HCT116 (cell line): ENCODE data around the gene C3orf20. TPM values are rescaled to one million over a fixed set of nuclear protein-coding genes. Genes with fewer than 3 reads are reported as not detected.

Source experiments
- ATAC-seq: fragments of 200-7000 bp; cut with Tn5 transposase; 2 replicates; pipeline ENCODE4 v1.9.1; 2020; ENCODE audit warnings: mild to moderate bottlenecking, moderate library complexity
- BruUV-seq: library from RNA; stranded (reverse); fragments of 400-500 nt; replicated peaks from 2 replicates; lab custom pipeline; 2021; lab: Mats Ljungman, UMichigan
- CTCF ChIA-PET: fragments of 300-600 bp; sonication (Branson Sonifier 250); formaldehyde crosslinking; loops from one replicate; lab custom pipeline; 2021; ENCODE audit warnings: antibody characterized with exemption; lab: Charles Lee
- POLR2A ChIA-PET: fragments of 300-600, 350-600 bp; sonication (Branson Sonifier 250); formaldehyde crosslinking; loops from one replicate; lab custom pipeline; 2021; ENCODE audit warnings: antibody characterized with exemption; lab: Charles Lee
- RAD21 ChIA-PET, 2 experiments: fragments of 300-600 bp; sonication (Branson Sonifier 250); formaldehyde crosslinking; loops; one replicate each; lab custom pipeline; 2023; ENCODE audit warnings: low total read pairs in 2 of 2; ENCODE audit not compliant: uncharacterized antibody in 2 of 2, unreplicated experiment in 2 of 2, low non-redundant PET in 1 of 2; lab: Charles Lee
- DNase-seq: peaks from one replicate; pipeline ENCODE4 v3.0.0-alpha.2; 2010; ENCODE audit warnings: low read depth, low spot score
- H2AFZ ChIP-seq: fragments of 200-600 bp; shearing (Covaris generic), sonication (generic); 2 replicates; pipeline ENCODE4 v1.6.1; 2017; ENCODE audit warnings: low read depth, mixed run types, mixed read lengths, antibody characterized with exemption, low read length; ENCODE audit not compliant: poor library complexity, severe bottlenecking
- H3K27ac ChIP-seq: 2 replicates; pipeline ENCODE4 v1.5.1; 2012; ENCODE audit warnings: low read depth, low read length
- H3K27me3 ChIP-seq: fragments of 200-600 bp; sonication (generic); 2 replicates; pipeline ENCODE4 v1.6.1; 2016; ENCODE audit warnings: mixed run types, low read length, mixed read lengths; ENCODE audit not compliant: insufficient read depth
- H3K36me3 ChIP-seq, 2 experiments: fragments of 200-500 bp in 1 of 2; fragments of 200-600 bp in 1 of 2; sonication (Bioruptor generic) in 1 of 2; sonication (generic) in 1 of 2; 2 replicates each; pipeline versions ENCODE4 v1.5.1 to v1.6.1; 2014 to 2016; ENCODE audit warnings: low read length in 2 of 2, inconsistent platforms in 1 of 2, mixed read lengths in 1 of 2, mixed run types in 1 of 2; ENCODE audit not compliant: insufficient read depth in 2 of 2, control insufficient read depth in 1 of 2
- H3K4me1 ChIP-seq, 2 experiments: fragments of 200-600 bp in 1 of 2; sonication (generic) in 1 of 2; 2 replicates each; pipeline versions ENCODE4 v1.5.1 to v1.6.1; 2012 to 2017; ENCODE audit warnings: low read length in 2 of 2, inconsistent platforms in 1 of 2, mild to moderate bottlenecking in 1 of 2, mixed read lengths in 1 of 2, mixed run types in 1 of 2, moderate library complexity in 1 of 2; ENCODE audit not compliant: insufficient read depth in 2 of 2, control insufficient read depth in 1 of 2
- H3K4me2 ChIP-seq: fragments of 200-600 bp; sonication (generic); 2 replicates; pipeline ENCODE4 v1.6.1; 2017; ENCODE audit warnings: mixed run types, low read length, mixed read lengths
- H3K4me3 ChIP-seq, 2 experiments: fragments of 200-600 bp in 1 of 2; sonication (generic) in 1 of 2; replicated peaks in 1 of 2; 2 replicates each; pipeline ENCODE4 v1.5.1; 2011 to 2016; ENCODE audit warnings: low read length in 2 of 2, control low read depth in 1 of 2, low read depth in 1 of 2, mild to moderate bottlenecking in 1 of 2, mixed read lengths in 1 of 2, mixed run types in 1 of 2
- H3K79me2 ChIP-seq: fragments of 200-600 bp; sonication (generic); 2 replicates; pipeline ENCODE4 v1.6.1; 2017; ENCODE audit warnings: mild to moderate bottlenecking, mixed run types, low read length, moderate library complexity, mixed read lengths; ENCODE audit not compliant: insufficient read depth
- H3K9ac ChIP-seq: fragments of 200-600 bp; sonication (generic); 2 replicates; pipeline ENCODE4 v1.6.1; 2016; ENCODE audit warnings: low read length, mixed read lengths
- H3K9me2 ChIP-seq: fragments of 200-600 bp; sonication (generic), shearing (Covaris generic); 2 replicates; pipeline ENCODE4 v1.6.1; 2017; ENCODE audit warnings: mixed run types, mild to moderate bottlenecking, moderate library complexity; ENCODE audit not compliant: insufficient read depth
- H3K9me3 ChIP-seq, 2 experiments: fragments of 200-500 bp in 1 of 2; fragments of 200-600 bp in 1 of 2; sonication (Bioruptor generic) in 1 of 2; sonication (generic) in 1 of 2; 2 replicates each; pipeline ENCODE4 v1.6.1; 2014 to 2017; ENCODE audit warnings: low read length in 2 of 2, mixed read lengths in 2 of 2, inconsistent platforms in 1 of 2, low read depth in 1 of 2, mild to moderate bottlenecking in 1 of 2, mixed run types in 1 of 2, moderate library complexity in 1 of 2; ENCODE audit not compliant: control insufficient read depth in 1 of 2, insufficient read depth in 1 of 2
- H4K20me1 ChIP-seq: fragments of 200-600 bp; sonication (generic), shearing (Covaris generic); 2 replicates; pipeline ENCODE4 v1.6.1; 2017; ENCODE audit warnings: mixed run types, mild to moderate bottlenecking, moderate library complexity; ENCODE audit not compliant: insufficient read depth
- CBX3 ChIP-seq: IDR thresholded peaks from 2 replicates; pipeline ENCODE4 v1.6.1; 2012; ENCODE audit warnings: low read depth
- CEBPB ChIP-seq: IDR thresholded peaks from 2 replicates; pipeline ENCODE4 v1.6.1; 2012; ENCODE audit warnings: low read depth
- EGR1 ChIP-seq: IDR thresholded peaks from 2 replicates; pipeline ENCODE4 v1.6.1; 2012; ENCODE audit warnings: low read depth
- FOSL1 ChIP-seq: IDR thresholded peaks from 2 replicates; pipeline ENCODE4 v1.6.1; 2012; ENCODE audit warnings: low read depth
- POLR2A ChIP-seq: IDR thresholded peaks from 2 replicates; pipeline ENCODE4 v1.7.0; 2011; ENCODE audit warnings: borderline replicate concordance; ENCODE audit not compliant: insufficient read depth, insufficient read length; ENCODE audit errors: extremely low read depth
- POLR2AphosphoS5 ChIP-seq: IDR thresholded peaks from 2 replicates; pipeline ENCODE4 v1.6.1; 2011; ENCODE audit warnings: mild to moderate bottlenecking, low read depth, low read length, moderate library complexity
- RAD21 ChIP-seq: IDR thresholded peaks from 2 replicates; pipeline ENCODE4 v1.6.1; 2012; ENCODE audit warnings: low read depth, mild to moderate bottlenecking
- SIN3A ChIP-seq: IDR thresholded peaks from 2 replicates; pipeline ENCODE4 v1.6.1; 2012; ENCODE audit warnings: low read depth
- SP1 ChIP-seq: IDR thresholded peaks from 2 replicates; pipeline ENCODE4 v1.6.1; 2012; ENCODE audit warnings: low read depth
- SRF ChIP-seq: IDR thresholded peaks from 2 replicates; pipeline ENCODE4 v1.6.1; 2012; ENCODE audit warnings: low read depth
- YY1 ChIP-seq: IDR thresholded peaks from 2 replicates; pipeline ENCODE4 v1.6.1; 2011; ENCODE audit warnings: low read length, low read depth, moderate library complexity, mild to moderate bottlenecking; ENCODE audit not compliant: insufficient replicate concordance; ENCODE audit errors: extremely low read depth
- ZBTB33 ChIP-seq: IDR thresholded peaks from 2 replicates; pipeline ENCODE4 v1.6.1; 2011; ENCODE audit warnings: mild to moderate bottlenecking, low read length, moderate library complexity; ENCODE audit not compliant: insufficient replicate concordance; ENCODE audit errors: extremely low read depth
- ZFX ChIP-seq: fragments of 450-650 bp; IDR thresholded peaks from 2 replicates; pipeline ENCODE4 v1.6.1; 2017
- ZNF274 ChIP-seq: fragments of 200-500 bp; sonication (Bioruptor generic); IDR thresholded peaks from 2 replicates; pipeline ENCODE4 v1.6.1; 2014; ENCODE audit warnings: mild to moderate bottlenecking, low read depth, low read length, inconsistent platforms
- intact Hi-C: fragments of 100-400 bp; cut with micrococcal nuclease; formaldehyde crosslinking; loops from 2 replicates; pipeline ENCODE4 v1.10.0; 2022
- total RNA-seq: library from RNA; stranded (reverse); gene quantifications from one replicate; pipeline ENCODE4 v1.2.1, GENCODE V29; 2021; ENCODE audit not compliant: unreplicated experiment
- TF ChIP-seq, protein P1 (sequence below): IDR thresholded peaks from 2 replicates; pipeline ENCODE4 v1.6.1; 2012; ENCODE audit warnings: low read depth
- TF ChIP-seq, protein P2 (sequence below): IDR thresholded peaks from 2 replicates; pipeline ENCODE4 v1.6.1; 2012

The C3orf20 gene
- total RNA-seq, 1 experiment from 2014 or later, result 0.20 TPM

DNA sequence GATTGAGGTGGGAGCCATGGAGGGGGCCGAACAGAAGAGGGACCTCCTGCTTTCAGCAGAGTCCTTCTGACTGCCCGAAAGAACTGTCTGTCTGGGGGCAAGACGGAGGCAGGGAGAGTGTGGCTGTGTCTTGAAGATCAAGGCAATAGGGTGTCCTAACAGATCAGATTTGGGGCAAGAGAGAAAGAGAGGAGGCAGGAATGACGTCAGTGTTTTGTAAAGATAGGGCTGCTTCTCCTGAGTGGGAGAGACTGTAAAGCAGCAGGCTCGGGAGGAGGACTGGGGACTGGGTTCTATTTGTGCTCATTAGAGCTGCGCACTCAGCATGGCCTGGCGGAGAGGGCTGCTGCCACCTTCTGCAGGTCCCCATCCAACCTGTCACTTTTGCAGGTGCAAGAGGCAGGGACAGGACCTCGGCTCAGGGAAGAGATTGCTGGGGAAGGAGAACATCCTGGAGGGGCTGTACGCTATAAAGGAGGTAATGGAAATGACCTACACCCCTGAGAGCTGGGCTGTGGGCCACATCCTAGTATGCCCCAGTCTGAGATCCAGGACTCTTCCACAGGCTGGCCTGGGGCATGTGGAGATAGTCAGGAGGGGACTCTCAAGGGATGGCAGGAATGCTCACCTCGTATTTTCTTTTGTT, 114.8 kb downstream of the C3orf20 start:
- H3K27me3 ChIP-seq, result no peaks in the 10 kb centered on the region
- no peak for ATAC-seq
- POLR2A ChIA-PET, result no interaction called here
- no peak overlapping the region for H3K4me2 ChIP-seq
- no peak overlapping the region for H3K4me3 ChIP-seq
- no peak overlapping the region for H3K27ac ChIP-seq
- DNase-seq, result no peak
- no TSS peak for BruUV-seq
- H3K9ac ChIP-seq, result no peak overlapping the region
- CTCF ChIA-PET, result interaction anchor here (1.0 to 2.1 kb wide), 4 partner anchors 9 to 131 kb away, joined by 3 to 19 read pairs (median 8); no protein-coding TSS in a partner anchor
- H3K9me3 ChIP-seq, result no peaks in the 10 kb centered on the region
- TF ChIP-seq ZFX (no peak), CBX3 (no peak), EGR1 (no peak), ZNF274 (no peak), ZBTB33 (no peak), CEBPB (no peak), POLR2A (no peak), SIN3A (no peak), RAD21 (no peak), SP1 (no peak), YY1 (no peak), SRF (no peak), POLR2AphosphoS5 (no peak), FOSL1 (no peak)
- TF ChIP-seq, protein P1, sequence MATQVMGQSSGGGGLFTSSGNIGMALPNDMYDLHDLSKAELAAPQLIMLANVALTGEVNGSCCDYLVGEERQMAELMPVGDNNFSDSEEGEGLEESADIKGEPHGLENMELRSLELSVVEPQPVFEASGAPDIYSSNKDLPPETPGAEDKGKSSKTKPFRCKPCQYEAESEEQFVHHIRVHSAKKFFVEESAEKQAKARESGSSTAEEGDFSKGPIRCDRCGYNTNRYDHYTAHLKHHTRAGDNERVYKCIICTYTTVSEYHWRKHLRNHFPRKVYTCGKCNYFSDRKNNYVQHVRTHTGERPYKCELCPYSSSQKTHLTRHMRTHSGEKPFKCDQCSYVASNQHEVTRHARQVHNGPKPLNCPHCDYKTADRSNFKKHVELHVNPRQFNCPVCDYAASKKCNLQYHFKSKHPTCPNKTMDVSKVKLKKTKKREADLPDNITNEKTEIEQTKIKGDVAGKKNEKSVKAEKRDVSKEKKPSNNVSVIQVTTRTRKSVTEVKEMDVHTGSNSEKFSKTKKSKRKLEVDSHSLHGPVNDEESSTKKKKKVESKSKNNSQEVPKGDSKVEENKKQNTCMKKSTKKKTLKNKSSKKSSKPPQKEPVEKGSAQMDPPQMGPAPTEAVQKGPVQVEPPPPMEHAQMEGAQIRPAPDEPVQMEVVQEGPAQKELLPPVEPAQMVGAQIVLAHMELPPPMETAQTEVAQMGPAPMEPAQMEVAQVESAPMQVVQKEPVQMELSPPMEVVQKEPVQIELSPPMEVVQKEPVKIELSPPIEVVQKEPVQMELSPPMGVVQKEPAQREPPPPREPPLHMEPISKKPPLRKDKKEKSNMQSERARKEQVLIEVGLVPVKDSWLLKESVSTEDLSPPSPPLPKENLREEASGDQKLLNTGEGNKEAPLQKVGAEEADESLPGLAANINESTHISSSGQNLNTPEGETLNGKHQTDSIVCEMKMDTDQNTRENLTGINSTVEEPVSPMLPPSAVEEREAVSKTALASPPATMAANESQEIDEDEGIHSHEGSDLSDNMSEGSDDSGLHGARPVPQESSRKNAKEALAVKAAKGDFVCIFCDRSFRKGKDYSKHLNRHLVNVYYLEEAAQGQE, result no peak
- TF ChIP-seq, protein P2, sequence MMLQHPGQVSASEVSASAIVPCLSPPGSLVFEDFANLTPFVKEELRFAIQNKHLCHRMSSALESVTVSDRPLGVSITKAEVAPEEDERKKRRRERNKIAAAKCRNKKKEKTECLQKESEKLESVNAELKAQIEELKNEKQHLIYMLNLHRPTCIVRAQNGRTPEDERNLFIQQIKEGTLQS, result no peak
- TF ChIP-seq, all 23 proteins: peak for 0
- H3K36me3 ChIP-seq, result no peaks in the 10 kb centered on the region
- intact Hi-C loops, result no loop called here
- RAD21 ChIA-PET, result no interaction called here
- H2AFZ ChIP-seq, result no peak overlapping the region
- no peaks in the 10 kb centered on the region for H4K20me1 ChIP-seq
- no peaks in the 10 kb centered on the region for H3K9me2 ChIP-seq
- H3K79me2 ChIP-seq, result no peaks in the 10 kb centered on the region
- H3K4me1 ChIP-seq, result peaks cover 0 to 8% of the 10 kb centered on the region in 2 experiments; a peak in 1 of 4 replicates
